Glomerular endothelial cell (primary cell): ENCODE data around the gene NODAL. TPM values are rescaled to one million over a fixed set of nuclear protein-coding genes. Genes with fewer than 3 reads are reported as not detected.

Experiments
- DNase-seq: peaks from one replicate; pipeline ENCODE4 v3.0.0-alpha.2; 2011; ENCODE audit warnings: low read depth, low spot score; ENCODE audit errors: extremely low read depth
- total RNA-seq: library from RNA; depleted of rRNA; stranded (reverse); fragments of >200 nt; gene quantifications from 2 replicates; pipeline ENCODE4 v1.2.3, GENCODE V29; 2015

Gene NODAL
- total RNA-seq, 1 donor from 2014 or later = not detected

GRCh38 chr10:70435241-70436085, 6.0 kb downstream of the NODAL start:
- no peak for DNase-seq

- DNase-seq = no peak
Measured at GRCh38 chr10:70433581-70434280, 7.8 kb downstream of the NODAL start.

- no peak for DNase-seq
Measured at GRCh38 chr10:70432561-70433263, 8.8 kb downstream of the NODAL start.

GRCh38 chr10:70432101-70432500, 9.4 kb downstream of the NODAL start:
- DNase-seq = no peak

- DNase-seq = no peak
Measured at GRCh38 chr10:70430493-70431445, 10.7 kb downstream of the NODAL start.

- DNase-seq = no peak
Measured at GRCh38 chr10:70426823-70427222, 14.7 kb downstream of the NODAL start.

- no peak for DNase-seq
Measured at GRCh38 chr10:70425096-70425495, 16.4 kb downstream of the NODAL start.

- no peak for DNase-seq
Measured at GRCh38 chr10:70424320-70424719, 17.2 kb downstream of the NODAL start.

- DNase-seq = no peak
Measured at GRCh38 chr10:70418713-70419112, 22.8 kb downstream of the NODAL start.

GRCh38 chr10:70418229-70418628, 23.3 kb downstream of the NODAL start:
- DNase-seq = no peak

GRCh38 chr10:70417568-70417967, 23.9 kb downstream of the NODAL start:
- DNase-seq = no peak

GRCh38 chr10:70412356-70412755, 29.1 kb downstream of the NODAL start:
- no peak for DNase-seq

GRCh38 chr10:70410608-70411007, 30.9 kb downstream of the NODAL start:
- no peak for DNase-seq

- DNase-seq = no peak
Measured at GRCh38 chr10:70409772-70410171, 31.7 kb downstream of the NODAL start.

GRCh38 chr10:70405037-70405824, 36.2 kb downstream of the NODAL start:
- DNase-seq = no peak

GRCh38 chr10:70404787-70405036, 36.8 kb downstream of the NODAL start:
- DNase-seq = no peak

- peak; percentile 47 for DNase-seq
Measured at GRCh38 chr10:70404036-70404786, 37.3 kb downstream of the NODAL start, which contains the start of gene EIF4EBP2. TSS of gene EIF4EBP2 (plus strand) at chr10:70404145. CDS start at chr10:70404402, 257 bp downstream.

GRCh38 chr10:70403483-70404035, 37.9 kb downstream of the NODAL start:
- no peak for DNase-seq

- no peak for DNase-seq
Measured at GRCh38 chr10:70399177-70399576, 42.3 kb downstream of the NODAL start.
